Calu3 (cell line): Measurements from ENCODE around the gene PLA2G2D. TPM values are rescaled to one million over a fixed set of nuclear protein-coding genes. Genes with fewer than 3 reads are reported as not detected.

ENCODE experiments used
- BruUV-seq: library from RNA; stranded (reverse); fragments of 400-500 nt; replicated peaks from 2 replicates; lab custom pipeline; 2021; lab: Mats Ljungman, UMichigan
- CTCF ChIA-PET: fragments of 300-600 bp; sonication (Branson Sonifier 250); formaldehyde crosslinking; loops from one replicate; lab custom pipeline; 2022; ENCODE audit warnings: antibody characterized with exemption; lab: Charles Lee
- DNase-seq: peaks from one replicate; pipeline ENCODE4 v3.0.0; 2022
- H3K27ac Mint-ChIP-seq: one replicate; pipeline ENCODE4 v1.8.0; 2022; ENCODE audit warnings: mixed read lengths; ENCODE audit not compliant: unreplicated experiment
- H3K27me3 Mint-ChIP-seq: one replicate; pipeline ENCODE4 v1.8.0; 2022; ENCODE audit warnings: mixed read lengths; ENCODE audit not compliant: unreplicated experiment
- H3K36me3 Mint-ChIP-seq: one replicate; pipeline ENCODE4 v1.8.0; 2022; ENCODE audit warnings: mild to moderate bottlenecking, moderate library complexity, mixed read lengths; ENCODE audit not compliant: insufficient read depth, unreplicated experiment
- H3K4me1 Mint-ChIP-seq: one replicate; pipeline ENCODE4 v1.8.0; 2022; ENCODE audit warnings: mild to moderate bottlenecking, low read depth, mixed read lengths; ENCODE audit not compliant: unreplicated experiment
- H3K4me3 Mint-ChIP-seq: one replicate; pipeline ENCODE4 v1.8.0; 2022; ENCODE audit warnings: mild to moderate bottlenecking, low read depth, moderate library complexity, mixed read lengths; ENCODE audit not compliant: unreplicated experiment
- H3K9me3 Mint-ChIP-seq: one replicate; pipeline ENCODE4 v1.8.0; 2022; ENCODE audit warnings: low read depth, mixed read lengths; ENCODE audit not compliant: unreplicated experiment
- CTCF ChIP-seq: fragments of 200-600 bp; IDR thresholded peaks from one replicate; pipeline ENCODE4 v1.8.0; 2022; ENCODE audit warnings: antibody characterized with exemption; ENCODE audit not compliant: unreplicated experiment
- intact Hi-C: fragments of 100-400 bp; cut with micrococcal nuclease; formaldehyde crosslinking; loops from one replicate; pipeline ENCODE4 v1.10.0; 2022; ENCODE audit not compliant: unreplicated experiment
- total RNA-seq: library from RNA; stranded (reverse); gene quantifications from 2 replicates; pipeline ENCODE4 v1.2.3, GENCODE V29; 2022

Gene PLA2G2D
- total RNA-seq, 1 experiment from 2014 or later, result not detected

DNA sequence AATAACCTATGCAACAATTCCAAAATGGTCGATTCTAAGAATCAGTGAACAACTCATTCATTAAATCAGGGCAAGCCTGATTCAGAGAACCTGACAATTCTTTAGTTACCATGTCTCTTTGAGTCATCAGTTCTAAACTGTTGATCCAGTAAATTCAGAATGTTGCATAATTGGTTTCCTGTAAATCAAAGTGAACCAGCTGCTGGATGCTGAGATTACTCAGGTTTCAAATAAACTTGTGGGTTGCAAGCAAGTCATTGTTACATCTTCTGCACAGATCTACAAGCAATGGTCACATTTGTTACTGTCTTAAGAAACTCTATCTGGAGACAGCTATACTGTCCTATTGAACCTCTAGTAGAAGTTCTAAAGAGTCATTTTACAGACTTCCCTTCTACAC is 16.5 kb downstream of the PLA2G2D start:
- Mint-ChIP-seq H3K4me1 (no peaks in the 10 kb centered on the region), H3K4me3 (no peak overlapping the region), H3K27ac (no peak overlapping the region), H3K27me3 (no peaks in the 10 kb centered on the region), H3K36me3 (no peaks in the 10 kb centered on the region), H3K9me3 (no peaks in the 10 kb centered on the region)
- no peak for DNase-seq
- BruUV-seq, result no TSS peak
- CTCF ChIA-PET, result interaction anchor here (2.0 kb wide), 1 partner anchor 50 kb away, joined by 16 read pairs; no protein-coding TSS in a partner anchor
- no peak for TF ChIP-seq CTCF
- intact Hi-C loops, result loop anchor here (5.0 kb wide), 1 partner anchor 186 kb away; no protein-coding TSS in a partner anchor

- Mint-ChIP-seq H3K9me3 (no peaks in the 10 kb centered on the region), H3K36me3 (no peaks in the 10 kb centered on the region), H3K4me1 (no peaks in the 10 kb centered on the region), H3K27me3 (no peaks in the 10 kb centered on the region), H3K27ac (no peak overlapping the region), H3K4me3 (no peak overlapping the region)
- no TSS peak for BruUV-seq
- intact Hi-C loops, result loop anchor here (1.0 to 5.0 kb wide), 3 partner anchors 52 to 183 kb away; no protein-coding TSS in a partner anchor
- DNase-seq, result peak; percentile 58
- TF ChIP-seq CTCF, result peak; percentile 45
- CTCF ChIA-PET, result interaction anchor here (2.0 kb wide), 1 partner anchor 52 kb away, joined by 16 read pairs; no protein-coding TSS in a partner anchor
Measured at GRCh38 chr1:20100632-20101355, 18.5 kb downstream of the PLA2G2D start.

DNA sequence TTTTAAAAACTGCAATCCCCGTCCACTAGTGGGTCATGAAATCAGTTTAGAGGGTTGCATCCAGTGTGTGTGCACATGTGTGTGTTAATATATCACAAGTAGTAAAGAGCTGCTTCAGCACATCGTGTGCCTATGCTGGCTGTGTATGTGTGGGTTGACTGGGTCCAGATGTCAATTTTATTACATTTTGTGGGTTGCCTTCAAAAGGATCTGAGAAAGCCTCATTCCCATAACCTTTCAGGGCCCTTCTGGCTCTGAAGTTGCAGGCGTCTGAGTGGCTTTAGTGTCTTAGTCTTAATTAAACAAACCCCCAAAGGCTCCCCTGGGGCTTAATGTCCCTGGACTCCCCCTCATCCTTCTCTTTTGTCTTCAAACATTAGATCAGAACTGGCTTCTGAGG is 19.8 kb downstream of the PLA2G2D start:
- no peak overlapping the region for H3K27ac Mint-ChIP-seq
- H3K27me3 Mint-ChIP-seq, result no peaks in the 10 kb centered on the region
- CTCF ChIA-PET, result no interaction called here
- H3K36me3 Mint-ChIP-seq, result no peaks in the 10 kb centered on the region
- no peaks in the 10 kb centered on the region for H3K4me1 Mint-ChIP-seq
- no peak for TF ChIP-seq CTCF
- no TSS peak for BruUV-seq
- no peak overlapping the region for H3K4me3 Mint-ChIP-seq
- no peak for DNase-seq
- H3K9me3 Mint-ChIP-seq, result no peaks in the 10 kb centered on the region
- intact Hi-C loops, result no loop called here

- no peak for DNase-seq
- no TSS peak for BruUV-seq
- H3K27ac Mint-ChIP-seq, result no peak overlapping the region
- CTCF ChIA-PET, result interaction anchor here (1.5 kb wide), 1 partner anchor 55 kb away, joined by 3 read pairs; no protein-coding TSS in a partner anchor
- intact Hi-C loops, result no loop called here
- TF ChIP-seq CTCF, result no peak
- H3K4me1 Mint-ChIP-seq, result no peaks in the 10 kb centered on the region
- H3K4me3 Mint-ChIP-seq, result no peak overlapping the region
- H3K36me3 Mint-ChIP-seq, result no peaks in the 10 kb centered on the region
- H3K9me3 Mint-ChIP-seq, result no peaks in the 10 kb centered on the region
- peaks cover 15% of the 10 kb centered on the region for H3K27me3 Mint-ChIP-seq
Measured at GRCh38 chr1:20096840-20097447, 22.4 kb downstream of the PLA2G2D start.
